ENCODE data around the gene CFAP46.
"Not testable (repeated sequence)": the region's sequence is repeated elsewhere in the genome, so short reads cannot be mapped to it uniquely, and the experiment has no call there.

Gene CFAP46

DNA sequence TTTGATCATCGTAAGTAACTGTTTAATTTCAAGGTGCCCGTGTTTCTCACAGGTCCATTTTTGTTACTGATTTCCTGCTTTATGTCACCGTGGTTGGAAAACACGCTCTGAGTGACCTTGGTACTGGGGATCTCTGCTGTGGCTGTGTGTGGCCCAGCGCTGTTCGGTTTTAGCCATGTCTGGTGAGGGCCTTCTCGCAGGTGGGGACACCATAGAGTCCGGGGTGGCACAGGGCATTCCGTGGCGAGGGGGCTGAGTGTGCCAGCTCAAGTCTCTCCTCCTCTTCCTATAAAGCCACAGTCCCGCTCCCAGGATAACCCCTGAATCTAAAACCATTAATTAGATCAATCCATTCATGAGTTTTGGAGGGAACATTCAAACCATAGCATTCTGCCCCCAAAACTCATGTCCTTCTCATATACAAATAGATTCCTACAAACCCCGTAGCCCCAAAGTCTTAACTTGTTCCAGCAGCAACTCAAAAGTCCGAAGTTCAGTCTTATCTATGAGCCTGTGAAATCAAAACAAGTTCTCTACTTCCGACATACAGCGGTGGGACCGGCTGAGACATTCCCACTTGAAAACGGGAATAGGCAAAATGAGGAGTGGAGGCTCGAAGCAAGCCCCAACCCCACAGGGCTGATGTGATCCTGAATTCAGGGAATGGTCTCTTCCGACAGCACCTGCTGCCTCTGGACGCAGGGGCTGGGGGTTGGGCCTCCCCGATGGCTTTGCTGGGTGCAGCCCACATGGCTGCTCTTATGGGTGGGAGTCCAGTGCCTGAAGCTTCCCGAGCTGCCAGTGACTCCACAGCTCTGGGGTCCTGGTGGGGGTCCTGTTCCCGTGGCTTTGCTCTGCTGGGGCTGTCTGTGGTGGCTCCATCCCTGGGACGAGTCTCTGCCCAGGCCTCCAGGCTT is 101.4 kb downstream of the CFAP46 start:
- DNase-seq = no peak

DNA sequence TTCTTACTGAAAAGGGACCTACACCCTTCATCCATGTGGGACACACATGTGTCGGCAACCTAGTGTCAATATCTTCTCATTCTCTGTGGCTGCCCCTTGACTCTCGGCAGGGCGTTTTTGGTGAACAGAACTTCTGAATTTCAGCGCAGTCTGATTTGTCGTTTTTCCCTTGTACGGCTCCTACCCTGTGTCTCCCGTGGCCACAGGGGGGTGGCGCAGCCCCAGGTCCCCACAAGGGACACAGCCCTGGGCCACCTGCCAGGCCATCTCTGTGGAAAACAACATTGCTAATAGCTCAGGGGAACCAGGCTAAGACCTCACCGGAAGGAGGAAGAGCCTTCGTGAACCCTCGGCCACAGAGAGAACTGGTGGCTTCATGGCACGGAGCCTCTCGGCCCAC is 103.3 kb downstream of the CFAP46 start:
- DNase-seq = no peak

DNA sequence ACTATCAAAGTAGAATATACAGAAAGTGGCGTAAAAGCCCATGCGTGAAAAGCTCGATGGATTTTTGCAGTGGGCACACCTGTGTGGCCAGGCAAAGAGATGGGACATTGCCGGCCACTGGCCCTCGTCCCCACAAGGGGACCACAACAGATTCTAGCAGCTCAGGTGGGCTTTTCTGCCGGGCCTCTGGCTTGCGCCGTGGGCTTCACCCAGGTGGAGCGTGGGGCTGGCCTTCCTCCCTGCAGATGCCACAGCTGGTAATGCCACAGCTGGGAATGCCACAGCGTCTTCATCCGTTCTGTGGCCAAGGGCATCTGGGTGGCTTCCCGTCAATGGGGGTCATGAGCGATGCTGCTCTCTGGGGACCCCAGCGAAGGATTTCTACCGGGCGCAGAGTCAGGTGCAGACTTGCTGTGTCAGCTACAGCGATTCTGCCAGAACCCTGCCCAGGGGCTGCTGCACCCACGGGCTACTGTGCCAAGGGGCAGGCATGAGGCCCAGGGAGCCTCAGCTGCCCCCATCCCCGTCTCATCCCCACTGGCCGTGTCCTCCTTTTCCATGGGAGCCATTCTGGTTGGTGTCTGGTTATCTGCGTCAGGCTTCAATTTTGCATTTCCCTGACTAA is 103.9 kb downstream of the CFAP46 start:
- no peak for DNase-seq

DNA sequence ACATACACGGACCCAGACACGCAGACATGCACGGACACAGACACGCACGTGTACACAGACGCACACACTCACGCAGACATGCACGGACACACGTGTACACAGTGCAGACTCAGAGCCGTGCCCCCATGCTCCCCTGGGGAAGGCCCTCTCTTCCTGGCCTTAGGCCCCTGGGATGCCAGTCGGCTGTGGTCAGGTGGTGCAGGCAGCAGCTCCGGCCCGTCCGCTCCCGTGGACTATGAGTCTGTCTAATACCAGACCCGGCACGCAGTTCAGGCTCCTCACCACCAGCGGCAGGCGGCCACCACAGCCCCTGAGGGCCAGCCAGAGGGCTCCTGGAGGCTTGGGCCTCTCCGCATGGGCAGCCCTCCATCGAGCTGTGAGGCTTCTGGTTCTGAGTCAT is 104.5 kb downstream of the CFAP46 start:
- DNase-seq = no peak

DNA sequence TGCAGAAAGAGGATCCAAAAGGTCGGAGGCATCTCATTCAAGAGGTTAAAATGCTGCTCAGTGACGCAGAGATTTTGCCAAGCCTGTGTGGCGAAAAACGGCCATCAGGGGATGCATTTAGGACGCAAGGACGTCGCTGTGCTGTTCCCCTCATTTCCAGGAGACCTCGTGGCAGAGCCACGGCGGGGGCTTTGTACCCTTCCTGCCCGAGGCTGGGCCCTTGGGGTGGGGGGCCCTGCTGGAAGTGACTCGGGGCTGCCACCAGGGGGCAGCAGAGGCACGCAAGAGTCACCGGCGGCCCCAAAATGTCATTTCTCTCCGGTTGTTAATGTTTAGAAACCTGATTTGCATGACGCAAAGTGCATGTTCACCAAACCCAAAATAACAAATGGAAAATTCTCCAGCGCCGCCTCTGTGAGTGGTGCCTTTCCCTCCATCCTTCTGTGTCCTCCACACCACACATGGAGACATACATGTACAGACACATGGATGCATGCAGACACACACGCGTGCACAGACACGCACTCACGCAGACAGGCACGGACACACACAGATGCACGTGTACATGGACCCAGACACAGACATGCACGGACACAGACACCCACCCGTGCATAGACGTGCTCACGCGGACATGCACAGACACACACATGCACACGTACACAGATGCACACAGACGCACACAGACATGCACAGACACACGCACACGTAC is 105.4 kb downstream of the CFAP46 start:
- DNase-seq = no peak

DNA sequence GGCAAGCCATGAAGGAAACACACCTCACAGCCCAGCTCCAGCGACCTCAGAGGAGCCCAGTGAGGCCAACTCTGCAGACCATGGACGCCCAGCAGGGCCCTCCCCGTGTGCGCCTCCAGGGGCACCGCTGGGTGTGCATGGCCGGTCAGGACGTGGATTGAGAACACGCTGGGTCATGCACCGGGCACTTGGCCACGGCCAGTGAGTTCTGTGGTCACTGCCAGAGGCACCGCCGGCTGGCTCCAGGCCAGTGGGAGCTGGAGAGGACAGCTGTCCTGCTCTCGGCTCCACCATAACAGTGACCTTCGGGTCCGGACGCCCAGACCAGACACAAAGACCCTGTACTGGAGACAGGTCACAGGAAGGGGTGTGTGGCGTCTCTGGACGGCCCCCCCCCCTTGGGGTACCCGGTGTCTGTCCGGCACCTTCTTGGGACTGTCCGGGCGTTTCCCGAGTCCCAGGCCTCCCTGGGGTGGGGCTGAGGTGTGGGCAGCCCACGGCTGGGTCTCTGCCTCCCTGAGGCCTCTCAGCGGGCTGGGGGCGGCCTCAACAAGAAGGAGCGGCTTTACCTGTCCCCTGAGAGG is 106.0 kb downstream of the CFAP46 start:
- no peak for DNase-seq

DNA sequence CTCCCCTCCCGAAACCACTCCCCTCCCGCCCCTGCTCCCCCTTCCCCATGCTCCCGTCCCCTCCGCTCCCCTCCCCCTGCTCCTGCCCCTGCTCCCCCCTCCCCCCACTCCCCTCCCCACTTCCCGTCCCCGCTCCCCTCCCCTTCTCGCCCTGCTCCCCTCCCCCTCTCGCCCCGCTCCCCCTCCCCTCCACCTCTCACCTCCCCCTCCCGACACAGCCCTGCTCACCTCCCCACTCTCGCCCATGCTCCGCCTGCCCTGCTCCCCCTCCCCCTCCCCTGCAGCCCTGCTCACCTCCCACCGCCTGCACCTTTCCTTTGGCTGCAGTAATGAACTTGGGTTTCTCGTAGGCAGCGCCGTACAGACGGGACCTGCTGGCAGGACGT is 106.5 kb downstream of the CFAP46 start:
- DNase-seq = no peak

DNA sequence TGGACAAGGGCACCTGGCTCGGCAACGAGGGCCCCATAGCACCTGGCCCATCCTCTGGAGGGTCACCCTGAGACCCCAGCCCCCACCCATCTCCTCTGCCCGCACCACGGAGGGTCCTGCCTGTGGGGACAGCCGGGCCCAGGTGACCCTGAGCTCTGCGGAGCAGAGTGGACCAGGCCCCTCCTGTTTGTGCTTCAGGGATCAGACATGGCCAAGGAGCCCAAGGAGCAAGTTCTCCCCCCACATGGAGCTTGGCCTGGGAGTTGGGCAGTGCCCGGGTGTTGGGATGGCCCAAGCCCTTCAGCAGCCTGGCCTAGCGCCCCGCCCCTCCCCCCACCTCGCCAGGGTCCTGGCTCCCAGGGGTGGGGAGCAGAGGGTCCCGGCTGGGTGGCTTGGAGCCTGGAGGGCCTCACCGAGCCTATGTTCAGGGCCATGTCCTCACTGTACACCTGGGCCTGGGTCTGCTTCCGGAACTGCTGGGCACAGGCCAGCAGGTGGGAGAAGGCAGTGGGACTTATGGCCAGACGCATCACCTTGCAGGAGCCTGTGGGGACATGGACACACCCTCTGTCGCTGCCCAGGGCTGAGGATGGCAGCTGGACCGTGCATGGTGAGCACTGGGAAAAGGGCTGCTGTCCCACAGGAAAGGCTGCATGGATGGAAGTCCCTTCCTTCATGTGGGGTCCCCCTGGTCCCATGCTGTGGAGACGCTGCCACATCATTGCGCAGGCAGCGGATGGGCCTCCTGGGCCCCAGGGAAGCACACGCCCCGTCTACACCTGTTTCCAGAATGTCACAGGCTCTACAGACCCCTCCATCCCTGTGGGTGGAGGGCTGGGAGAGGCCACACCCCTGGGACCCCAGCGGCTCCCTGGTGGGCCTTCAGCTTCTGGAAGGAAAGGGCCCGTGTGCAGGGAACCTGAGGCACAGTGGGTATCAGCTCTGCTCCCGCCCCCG is 107.2 kb downstream of the CFAP46 start:
- DNase-seq = no peak

DNA sequence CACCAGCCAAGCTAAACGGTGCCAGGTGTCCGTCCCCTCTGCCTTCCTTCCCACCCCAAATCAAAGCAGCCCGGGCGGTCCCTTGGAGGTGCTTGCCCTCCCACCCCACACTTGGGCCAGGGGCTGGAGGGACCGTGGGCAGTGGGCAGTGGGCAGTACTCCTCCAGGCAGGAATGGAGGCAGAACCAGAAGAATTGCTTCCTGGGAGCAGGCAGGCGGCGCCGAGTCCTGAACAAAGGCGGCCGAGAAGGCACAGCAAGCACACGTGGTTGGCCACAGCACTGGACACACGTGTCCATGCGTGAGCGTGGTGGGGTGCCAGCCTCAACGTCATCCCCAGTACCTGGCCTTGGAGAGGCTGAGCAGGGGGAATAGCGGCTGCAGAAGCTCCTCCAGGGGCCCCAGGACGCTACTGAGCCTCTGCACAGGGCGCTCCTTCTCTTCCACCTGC is 108.0 kb downstream of the CFAP46 start:
- no peak for DNase-seq

DNA sequence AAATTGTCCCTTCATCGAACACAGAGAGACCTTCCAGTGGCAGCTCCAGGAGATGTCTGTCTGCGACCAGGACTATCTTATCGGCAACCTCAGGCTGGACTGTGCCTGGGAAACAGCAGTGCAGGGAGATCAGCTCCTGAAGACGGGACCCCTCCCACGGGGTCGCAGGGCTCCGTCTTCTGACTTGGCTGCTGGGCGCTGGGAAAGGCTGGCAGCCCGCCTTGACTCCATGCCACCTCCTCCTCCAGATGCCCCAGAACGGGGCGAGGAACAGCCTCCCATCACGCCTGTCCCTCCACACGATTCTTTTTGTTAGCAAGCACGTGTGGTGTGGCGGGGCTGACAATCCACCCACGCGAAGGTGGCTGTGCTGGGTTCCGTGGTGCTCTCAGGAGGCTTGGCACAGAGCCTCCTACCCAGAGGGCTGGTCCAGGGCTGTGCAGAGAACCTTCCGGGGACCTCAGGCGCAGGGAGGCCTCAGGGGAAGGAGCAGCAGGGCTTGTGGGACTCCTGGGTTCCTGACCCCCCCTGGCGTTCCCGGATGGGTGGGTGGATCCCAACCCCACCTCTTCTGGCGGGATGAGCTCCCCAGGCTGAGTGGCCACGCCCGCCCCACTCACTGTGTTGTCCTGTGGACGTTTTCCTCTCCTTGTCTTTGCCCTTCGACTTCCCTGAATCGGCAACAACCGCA is 108.8 kb downstream of the CFAP46 start:
- no peak for DNase-seq

DNA sequence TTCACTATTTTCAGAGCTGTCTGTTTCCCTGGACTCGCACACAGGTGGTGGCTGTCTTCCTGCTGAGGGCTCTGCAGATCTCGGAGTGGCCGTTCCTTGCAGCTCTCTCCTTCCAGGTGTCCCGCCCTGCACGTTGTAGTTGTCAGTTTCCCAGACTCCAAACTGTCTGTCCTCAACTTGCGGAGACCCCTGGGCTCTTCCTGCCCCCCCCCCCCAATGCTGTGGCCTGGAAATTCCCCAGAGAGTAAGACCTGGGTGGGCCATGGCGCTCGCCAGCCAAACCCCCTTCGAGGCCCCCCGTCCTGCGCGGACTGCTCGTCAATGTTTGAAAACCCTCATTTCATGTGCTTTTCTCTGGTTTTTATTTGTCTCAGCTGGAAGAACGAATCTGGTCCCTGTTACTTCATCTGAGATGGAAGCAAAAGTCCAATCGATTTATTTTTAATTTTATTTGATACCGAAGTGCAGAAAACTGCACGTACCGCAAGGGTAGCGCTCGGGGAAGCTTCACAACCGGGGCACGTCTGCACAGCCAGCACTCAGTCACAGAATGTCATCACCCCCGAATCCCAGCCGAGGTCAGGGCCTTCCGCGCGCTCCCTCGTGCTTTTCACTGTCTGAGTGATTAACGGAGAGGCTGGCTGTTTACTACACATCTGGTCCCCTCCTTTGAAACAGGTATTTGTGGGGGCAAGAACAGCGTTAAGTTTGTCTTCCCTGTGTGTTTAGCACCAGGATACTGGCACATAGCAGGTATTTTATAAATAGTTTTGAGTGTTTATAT is 110.0 kb downstream of the CFAP46 start:
- no peak for DNase-seq

DNA sequence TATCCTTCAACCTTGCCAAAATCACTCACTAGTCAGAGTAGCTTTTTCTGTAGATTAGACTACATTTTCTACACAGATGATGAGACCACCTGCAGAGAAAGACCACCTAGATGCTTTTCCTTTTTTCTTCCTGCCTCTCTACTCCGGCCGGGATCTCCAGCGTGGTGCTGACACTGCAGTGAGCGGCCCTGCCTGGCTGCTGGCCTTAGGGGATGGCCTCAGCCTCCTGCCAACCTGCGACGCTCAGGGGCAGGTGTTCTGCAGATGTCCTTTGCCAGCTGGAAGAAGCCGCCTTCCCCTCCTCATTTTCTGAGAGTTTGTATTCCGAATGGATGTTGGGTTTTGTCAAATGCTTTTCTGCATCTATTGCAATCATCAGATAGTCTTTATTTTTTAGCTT is 113.0 kb downstream of the CFAP46 start:
- no peak for DNase-seq

DNA sequence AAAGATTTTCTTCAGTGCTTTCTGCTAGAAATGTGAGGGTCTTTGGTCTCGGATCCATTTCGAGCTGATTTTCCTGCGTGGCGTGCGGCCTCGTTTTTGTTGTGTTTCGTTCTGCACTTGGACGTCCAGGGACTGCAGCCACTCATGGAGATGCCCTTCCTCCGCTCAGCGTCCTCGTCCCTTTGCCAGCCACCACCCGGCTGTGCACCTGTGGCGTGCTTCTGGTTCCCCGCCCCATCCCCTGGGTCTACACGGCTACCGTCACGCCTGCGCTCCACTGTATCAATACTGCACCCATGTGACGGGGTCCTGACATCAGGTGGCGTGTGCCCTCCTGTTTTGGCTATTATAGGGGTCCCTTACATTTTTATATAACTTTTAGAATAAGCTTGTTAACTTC is 113.7 kb downstream of the CFAP46 start:
- DNase-seq = no peak

DNA sequence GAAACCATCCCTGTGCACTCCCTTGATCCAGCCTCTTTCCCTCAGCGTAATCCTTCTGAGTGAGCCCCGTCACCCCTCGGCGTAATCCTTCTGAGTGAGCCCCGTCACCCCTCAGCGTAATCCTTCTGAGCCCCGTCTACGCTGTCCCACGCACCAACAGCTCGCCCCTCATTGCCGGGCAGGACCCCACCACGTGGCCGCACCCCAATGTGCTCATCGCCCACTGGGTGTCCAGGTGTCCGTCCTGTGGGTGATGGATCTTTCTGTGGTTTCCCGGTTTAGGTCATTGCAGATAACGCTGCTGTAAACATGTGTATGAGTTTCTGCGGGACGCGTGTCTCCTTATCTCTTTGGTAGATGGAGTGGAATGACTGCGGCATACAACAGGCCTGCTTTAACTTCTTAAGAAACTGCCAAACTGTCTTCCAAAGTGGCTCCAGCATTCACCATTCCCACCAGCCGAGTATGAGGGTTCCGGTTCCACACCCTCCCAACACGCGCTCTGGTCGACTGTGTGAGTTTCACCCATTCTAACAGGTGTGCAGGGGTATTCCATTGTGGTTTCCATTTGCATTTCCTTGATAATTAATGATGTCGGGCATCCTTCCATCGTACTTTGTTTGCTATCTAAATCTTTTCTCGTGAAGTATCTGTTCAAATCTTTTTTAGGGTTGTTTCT is 114.4 kb downstream of the CFAP46 start:
- DNase-seq = no peak

DNA sequence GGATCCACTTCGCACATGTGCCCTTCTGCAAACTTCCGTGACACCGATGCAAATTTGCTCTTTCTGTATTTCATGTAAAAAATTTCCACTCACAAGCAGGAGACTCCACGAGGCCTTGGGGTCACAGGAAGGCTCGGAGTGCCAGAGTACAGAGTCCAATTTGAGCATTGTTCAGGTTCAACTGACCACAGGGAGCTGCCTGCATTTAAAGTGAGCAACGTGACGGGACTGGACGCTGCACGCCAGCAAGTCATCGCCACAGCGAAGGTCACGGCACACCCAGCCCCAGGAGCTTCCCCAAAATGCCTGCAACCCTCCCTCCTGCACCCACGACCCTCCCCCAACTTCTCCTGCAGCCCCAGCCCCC is 115.0 kb downstream of the CFAP46 start:
- no peak for DNase-seq

DNA sequence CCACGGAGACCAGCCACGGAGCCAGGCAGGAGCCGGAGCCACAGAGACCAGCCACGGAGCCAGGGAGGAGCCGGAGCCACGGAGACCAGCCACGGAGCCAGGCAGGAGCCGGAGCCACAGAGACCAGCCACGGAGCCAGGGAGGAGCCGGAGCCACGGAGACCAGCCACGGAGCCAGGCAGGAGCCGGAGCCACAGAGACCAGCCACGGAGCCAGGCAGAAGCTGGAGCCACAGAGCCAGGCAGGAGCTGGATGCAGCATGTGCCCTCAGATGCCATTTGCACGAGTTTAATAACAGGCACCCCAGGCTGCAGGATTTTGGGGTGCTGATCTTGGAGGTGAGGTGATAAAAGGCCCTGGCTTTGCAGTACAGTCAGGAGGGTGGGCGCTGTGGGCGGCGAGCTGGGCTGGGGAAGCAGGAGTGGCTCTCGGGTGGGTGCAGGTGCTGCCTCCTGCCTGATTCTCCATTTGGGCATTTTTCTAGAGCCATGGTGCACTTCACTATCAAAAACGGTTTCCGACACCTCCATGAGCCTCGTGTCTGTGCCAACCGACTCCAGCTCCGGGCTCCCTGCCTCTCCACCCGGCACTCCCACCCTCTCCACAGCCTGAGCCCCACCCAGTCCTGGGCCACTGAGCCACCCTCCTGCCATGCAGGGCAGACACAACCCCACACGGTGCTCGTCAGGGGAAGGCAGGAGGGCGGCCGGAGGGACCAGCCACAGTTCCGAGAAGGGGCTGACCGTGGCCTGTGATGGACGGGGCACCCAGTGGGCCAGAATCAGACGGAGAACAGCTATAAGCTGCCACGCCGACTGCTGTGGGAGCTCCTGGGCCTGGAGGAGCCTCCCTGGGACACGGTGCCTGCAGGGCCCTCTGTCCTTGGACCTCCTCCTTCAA is 115.6 kb downstream of the CFAP46 start:
- no peak for DNase-seq

DNA sequence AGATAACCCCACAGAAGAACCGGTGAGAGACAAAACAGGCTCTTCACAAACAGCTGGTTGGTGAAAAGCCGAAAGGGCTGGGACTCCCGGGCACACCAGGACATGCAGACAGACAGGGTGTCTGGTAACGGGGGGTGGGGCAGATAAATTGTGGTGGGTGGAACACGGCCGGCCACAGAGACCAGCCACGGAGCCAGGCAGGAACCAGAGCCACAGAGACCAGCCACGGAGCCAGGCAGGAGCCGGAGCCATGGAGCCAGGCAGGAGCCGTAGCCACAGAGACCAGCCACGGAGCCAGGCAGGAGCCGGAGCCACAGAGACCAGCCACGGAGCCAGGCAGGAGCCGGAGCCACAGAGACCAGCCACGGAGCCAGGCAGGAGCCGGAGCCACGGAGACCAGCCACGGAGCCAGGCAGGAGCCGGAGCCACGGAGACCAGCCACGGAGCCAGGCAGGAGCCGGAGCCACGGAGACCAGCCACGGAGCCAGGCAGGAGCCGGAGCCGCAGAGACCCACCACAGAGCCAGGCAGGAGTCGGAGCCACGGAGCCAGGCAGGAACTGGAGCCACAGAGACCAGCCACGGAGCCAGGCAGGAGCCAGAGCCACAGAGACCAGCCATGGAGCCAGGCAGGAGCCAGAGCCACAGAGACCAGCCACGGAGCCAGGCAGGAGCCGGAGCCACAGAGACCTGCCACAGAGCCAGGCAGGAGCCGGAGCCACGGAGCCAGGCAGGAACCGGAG is 116.4 kb downstream of the CFAP46 start:
- not testable (repeated sequence) for DNase-seq

DNA sequence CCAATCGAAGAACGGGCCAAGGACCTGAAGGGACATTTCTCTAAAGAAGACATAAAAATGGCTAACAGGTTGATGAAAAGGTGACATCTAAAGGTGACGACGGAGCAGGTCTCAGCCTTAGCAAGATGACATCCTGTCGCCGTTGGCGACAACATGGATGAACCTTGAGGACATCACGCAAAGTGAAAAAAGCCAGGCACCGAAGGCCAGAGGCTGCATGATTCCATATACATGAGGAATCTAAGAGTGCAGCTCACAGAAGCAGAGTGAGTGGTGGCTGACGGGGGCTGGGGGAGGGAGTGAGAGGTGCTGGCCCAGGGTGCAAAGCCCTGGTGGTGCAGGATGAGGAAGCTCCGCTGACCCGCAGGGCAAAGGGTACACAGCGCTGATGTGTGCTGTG is 122.3 kb downstream of the CFAP46 start:
- DNase-seq = no peak

Data from fibroblast of skin of right quadriceps (primary cell).